ENCODE measurements around the gene FKBP5.
A peak's percentile ranks its signal among the peaks of the same experiment; 100 is the strongest.
"Not testable (repeated sequence)": the region's sequence is repeated elsewhere in the genome, so short reads cannot be mapped to it uniquely, and the experiment has no call there.

The FKBP5 gene

GRCh38 chr6:35550437-35550836 is 138.3 kb downstream of the FKBP5 start:
- H3K4me3 ChIP-seq (ENCODE audit: low read depth, low read length), result no peak overlapping the region
- no peak for TF ChIP-seq CTCF (IDR thresholded peaks at IDR 0.05; ENCODE audit: control insufficient read depth, extremely low read depth, insufficient read depth)
- no peak for DNase-seq (ENCODE audit: low read depth)

GRCh38 chr6:35547676-35548075 is 141.0 kb downstream of the FKBP5 start:
- no peak overlapping the region; the same call in 1 of the 2 replicates for H3K4me3 ChIP-seq (ENCODE audit: low read depth, low read length)
- peak; percentile 81 for DNase-seq (ENCODE audit: low read depth)
- TF ChIP-seq CTCF (IDR thresholded peaks at IDR 0.05; ENCODE audit: control insufficient read depth, extremely low read depth, insufficient read depth), result no peak

- no peak for TF ChIP-seq CTCF (IDR thresholded peaks at IDR 0.05; ENCODE audit: control insufficient read depth, extremely low read depth, insufficient read depth)
- no peak overlapping the region for H3K4me3 ChIP-seq (ENCODE audit: low read depth, low read length)
- DNase-seq (ENCODE audit: low read depth), result no peak
Measured at GRCh38 chr6:35544769-35545361, 143.8 kb downstream of the FKBP5 start.

GRCh38 chr6:35543459-35544193 is 145.1 kb downstream of the FKBP5 start:
- no peak overlapping the region for H3K4me3 ChIP-seq (ENCODE audit: low read depth, low read length)
- DNase-seq (ENCODE audit: low read depth), result no peak
- no peak for TF ChIP-seq CTCF (IDR thresholded peaks at IDR 0.05; ENCODE audit: control insufficient read depth, extremely low read depth, insufficient read depth)

- TF ChIP-seq CTCF (IDR thresholded peaks at IDR 0.05; ENCODE audit: control insufficient read depth, extremely low read depth, insufficient read depth), result no peak
- no peak for DNase-seq (ENCODE audit: low read depth)
- H3K4me3 ChIP-seq (ENCODE audit: low read depth, low read length), result no peak overlapping the region
Measured at GRCh38 chr6:35541836-35542235, 146.9 kb downstream of the FKBP5 start.

- no peak for TF ChIP-seq CTCF (IDR thresholded peaks at IDR 0.05; ENCODE audit: control insufficient read depth, extremely low read depth, insufficient read depth)
Measured at GRCh38 chr6:35539223-35539622, 149.5 kb downstream of the FKBP5 start.

GRCh38 chr6:35535847-35536246 is 152.9 kb downstream of the FKBP5 start:
- not testable (repeated sequence) for DNase-seq (ENCODE audit: low read depth); H3K4me3 ChIP-seq (ENCODE audit: low read depth, low read length)

More at GRCh38 chr6:35539223-35539622, 149.5 kb downstream of the FKBP5 start:
- DNase-seq (ENCODE audit: low read depth), result no peak
- H3K4me3 ChIP-seq (ENCODE audit: low read depth, low read length), result no peak overlapping the region
